ENCODE results near the gene OR2AG1. TPM values are rescaled to one million over a fixed set of nuclear protein-coding genes. Genes with fewer than 3 reads are reported as not detected.

Gene OR2AG1
- total and polyA plus RNA-seq, 4 donors: not detected

DNA sequence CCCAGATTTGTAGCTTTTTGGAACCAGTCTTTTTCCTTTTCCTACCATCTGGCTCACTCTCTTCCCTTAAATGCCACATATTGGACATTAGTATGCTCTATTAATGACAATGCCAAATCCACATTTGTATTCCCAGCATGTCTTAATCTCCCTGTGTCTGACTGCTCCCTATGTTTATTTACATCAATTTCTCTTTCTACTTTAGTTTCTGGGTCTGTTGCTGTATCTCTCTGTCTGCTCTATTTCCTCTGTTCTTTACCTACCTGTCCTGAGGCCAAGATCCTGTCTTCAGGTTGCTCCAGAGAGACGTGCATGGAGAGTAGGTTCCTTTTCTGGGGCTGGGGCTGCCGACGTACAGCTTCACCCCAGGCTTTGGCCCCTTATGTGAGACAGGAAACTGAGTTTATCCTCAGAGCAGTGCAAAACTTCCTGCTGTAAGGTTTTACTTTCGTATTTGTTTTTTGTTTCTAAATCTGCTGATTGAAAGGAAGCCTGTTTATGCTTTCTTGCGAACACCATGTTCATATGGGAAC, 36.7 kb upstream of the OR2AG1 start:
- peaks cover 0 to 5% (median 0%) of the 10 kb centered on the region in 5 donors for H3K4me1 ChIP-seq (ENCODE audit: control insufficient read depth in 5 of 5, insufficient read depth in 5 of 5, low read length in 5 of 5)
- 20 to 28% methylated on average over 5 of the region's 5 CpGs for WGBS, 2 donors
- ATAC-seq (ENCODE audit: insufficient read depth, low FRiP score) (no peak), DNase-seq (peak in 2 of 3 donors; percentile 11 to 29)
- H3K27ac ChIP-seq (ENCODE audit: low read depth in 1 of 2, low read length in 1 of 2): peak overlapping the region; percentile 71 to 95
- no peaks in the 10 kb centered on the region for H3K9me3 ChIP-seq (ENCODE audit: control insufficient read depth in 4 of 4, insufficient read depth in 3 of 4, low read length in 3 of 4)
- TF ChIP-seq CTCF (IDR thresholded peaks at IDR 0.05; ENCODE audit: control extremely low read depth, extremely low read depth): no peak
- peak overlapping the region; percentile 49 for H3K4me3 ChIP-seq
- peak overlapping the region in 1 of 2 donors; percentile 18 for H3K9ac ChIP-seq (ENCODE audit: insufficient read depth in 1 of 2, low read length in 2 of 2)
- no peaks in the 10 kb centered on the region for H3K36me3 ChIP-seq (ENCODE audit: control insufficient read depth in 4 of 4, insufficient read depth in 4 of 4, low read length in 4 of 4)
- H3K27me3 ChIP-seq (ENCODE audit: control insufficient read depth in 3 of 3, insufficient read depth in 3 of 3, low read length in 2 of 3): no peaks in the 10 kb centered on the region

GRCh38 chr11:6746626-6747025, 36.2 kb upstream of the OR2AG1 start:
- peak overlapping the region; percentile 49 for H3K4me3 ChIP-seq
- peak overlapping the region; percentile 71 to 95 for H3K27ac ChIP-seq (ENCODE audit: low read depth in 1 of 2, low read length in 1 of 2)

GRCh38 chr11:6747097-6747668, 35.6 kb upstream of the OR2AG1 start:
- Histone ChIP-seq H3K36me3 (ENCODE audit: control insufficient read depth in 4 of 4, insufficient read depth in 4 of 4, low read length in 4 of 4) (no peaks in the 10 kb centered on the region), H3K9me3 (ENCODE audit: control insufficient read depth in 4 of 4, insufficient read depth in 3 of 4, low read length in 3 of 4) (no peaks in the 10 kb centered on the region), H3K27ac (ENCODE audit: low read depth in 1 of 2, low read length in 1 of 2) (no peak overlapping the region), H3K9ac (ENCODE audit: insufficient read depth in 1 of 2, low read length in 2 of 2) (no peak overlapping the region), H3K4me3 (no peak overlapping the region), H3K4me1 (ENCODE audit: control insufficient read depth in 5 of 5, insufficient read depth in 5 of 5, low read length in 5 of 5) (peaks cover 0 to 5% (median 0%) of the 10 kb centered on the region in 5 donors), H3K27me3 (ENCODE audit: control insufficient read depth in 3 of 3, insufficient read depth in 3 of 3, low read length in 2 of 3) (no peaks in the 10 kb centered on the region)
- DNase-seq (no peak), ATAC-seq (ENCODE audit: insufficient read depth, low FRiP score) (no peak)
- WGBS, 2 donors: 25 to 58% methylated on average over 3 of the region's 3 CpGs
- no peak for TF ChIP-seq CTCF (IDR thresholded peaks at IDR 0.05; ENCODE audit: control extremely low read depth, extremely low read depth)

More at GRCh38 chr11:6746626-6747025, 36.2 kb upstream of the OR2AG1 start:
- WGBS, 2 donors: 38 to 39% methylated on average over 1 of the region's 1 CpG
- Histone ChIP-seq H3K4me1 (ENCODE audit: control insufficient read depth in 5 of 5, insufficient read depth in 5 of 5, low read length in 5 of 5) (peaks cover 0 to 5% (median 0%) of the 10 kb centered on the region in 5 donors), H3K9ac (ENCODE audit: insufficient read depth in 1 of 2, low read length in 2 of 2) (no peak overlapping the region), H3K9me3 (ENCODE audit: control insufficient read depth in 4 of 4, insufficient read depth in 3 of 4, low read length in 3 of 4) (no peaks in the 10 kb centered on the region), H3K36me3 (ENCODE audit: control insufficient read depth in 4 of 4, insufficient read depth in 4 of 4, low read length in 4 of 4) (no peaks in the 10 kb centered on the region), H3K27me3 (ENCODE audit: control insufficient read depth in 3 of 3, insufficient read depth in 3 of 3, low read length in 2 of 3) (no peaks in the 10 kb centered on the region)
- DNase-seq (no peak), ATAC-seq (ENCODE audit: insufficient read depth, low FRiP score) (no peak)
- no peak for TF ChIP-seq CTCF (IDR thresholded peaks at IDR 0.05; ENCODE audit: control extremely low read depth, extremely low read depth)

Data from lung (tissue), 12 donors.